Fibroblast of skin of back (primary cell): ENCODE results near the gene DHX58.

Source experiments
- DNase-seq: peaks from one replicate; pipeline ENCODE4 v3.0.0-alpha.2; 2013

DHX58 gene

GRCh38 chr17:42129109-42129837 lies 16.8 kb upstream of the DHX58 start:
- no peak for DNase-seq

- DNase-seq = no peak
Measured at GRCh38 chr17:42127414-42127813, 14.9 kb upstream of the DHX58 start.

GRCh38 chr17:42126836-42127235 lies 14.3 kb upstream of the DHX58 start:
- DNase-seq = no peak

GRCh38 chr17:42125565-42125964 lies 13.1 kb upstream of the DHX58 start:
- DNase-seq = no peak

- no peak for DNase-seq
Measured at GRCh38 chr17:42124256-42124655, 11.7 kb upstream of the DHX58 start.

GRCh38 chr17:42122371-42123303 lies 10.1 kb upstream of the DHX58 start, which contains the start of gene HSPB9:
HSPB9 (plus strand) TSS chr17:42122804; CDS start chr17:42122851, 47 bp downstream.
- DNase-seq = no peak

- peak; percentile 83 for DNase-seq
Measured at GRCh38 chr17:42120770-42121769, 8.6 kb upstream of the DHX58 start, which contains the start of gene KAT2A. KAT2A (minus strand) TSS chr17:42121367; CDS start chr17:42121304, 63 bp downstream.

- DNase-seq = no peak
Measured at GRCh38 chr17:42120161-42120769, 7.8 kb upstream of the DHX58 start.

GRCh38 chr17:42119301-42119700 lies 6.8 kb upstream of the DHX58 start:
- DNase-seq = no peak

GRCh38 chr17:42118545-42118944 lies 6.0 kb upstream of the DHX58 start:
- peak; percentile 30 for DNase-seq

- DNase-seq = no peak
Measured at GRCh38 chr17:42118126-42118510, 5.6 kb upstream of the DHX58 start.

- DNase-seq = no peak
Measured at GRCh38 chr17:42117397-42118125, 5.0 kb upstream of the DHX58 start.

GRCh38 chr17:42116705-42117396 lies 4.3 kb upstream of the DHX58 start:
- DNase-seq = peak; percentile 71

GRCh38 chr17:42114118-42114517 lies 1.6 kb upstream of the DHX58 start:
- no peak for DNase-seq

- no peak for DNase-seq
Measured at GRCh38 chr17:42113293-42114069, 967 bp upstream of the DHX58 start.

GRCh38 chr17:42111871-42112551 lies 503 bp downstream of the DHX58 start:
- DNase-seq = peak; percentile 41

- DNase-seq = no peak
Measured at GRCh38 chr17:42111265-42111636, 1.3 kb downstream of the DHX58 start.

GRCh38 chr17:42110301-42111264 lies 1.9 kb downstream of the DHX58 start:
- no peak for DNase-seq
